Measurements from ENCODE around the gene RIPK4.

Gene RIPK4

DNA sequence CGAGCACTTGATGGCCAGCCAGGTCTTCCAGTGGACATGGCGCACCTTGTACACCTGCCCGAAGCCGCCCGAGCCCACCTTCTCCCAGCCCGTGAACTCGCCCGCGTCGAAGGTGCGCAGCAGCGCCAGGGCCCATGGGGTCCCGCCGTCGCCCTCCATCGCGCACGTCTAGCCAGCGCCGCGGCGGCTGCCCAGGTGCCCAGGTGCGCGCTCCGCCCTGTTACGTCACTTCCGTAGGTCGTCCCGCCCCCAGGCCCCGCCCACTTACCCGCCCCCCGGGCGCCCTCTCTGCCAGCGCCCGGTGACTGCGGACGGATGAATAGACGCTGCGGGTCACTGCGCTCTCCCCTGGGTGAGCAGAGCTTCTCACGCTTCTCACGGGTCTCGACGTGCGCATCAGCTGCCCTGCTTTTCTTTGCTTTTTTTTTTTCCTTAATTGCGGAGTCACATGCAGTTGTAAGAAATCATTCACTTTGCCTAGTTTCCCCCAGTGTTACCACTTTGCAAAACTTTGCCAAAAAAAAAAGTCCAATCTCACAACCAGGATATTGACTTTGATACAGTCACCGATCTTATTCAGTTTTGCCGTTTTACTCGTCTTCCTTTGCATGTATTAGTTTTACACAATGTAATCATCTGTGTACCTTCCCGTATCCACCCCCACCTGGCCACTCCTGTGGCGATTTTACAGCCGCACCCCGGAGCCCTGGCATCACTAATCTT is at the start of gene RIPK4:
TSS of gene RIPK4 (minus strand) at position 170 of the 723 bp plus-strand sequence. CDS start at position 159, 11 bp downstream.
- DNase-seq (ENCODE audit: low read depth) = peak; percentile 48

DNA sequence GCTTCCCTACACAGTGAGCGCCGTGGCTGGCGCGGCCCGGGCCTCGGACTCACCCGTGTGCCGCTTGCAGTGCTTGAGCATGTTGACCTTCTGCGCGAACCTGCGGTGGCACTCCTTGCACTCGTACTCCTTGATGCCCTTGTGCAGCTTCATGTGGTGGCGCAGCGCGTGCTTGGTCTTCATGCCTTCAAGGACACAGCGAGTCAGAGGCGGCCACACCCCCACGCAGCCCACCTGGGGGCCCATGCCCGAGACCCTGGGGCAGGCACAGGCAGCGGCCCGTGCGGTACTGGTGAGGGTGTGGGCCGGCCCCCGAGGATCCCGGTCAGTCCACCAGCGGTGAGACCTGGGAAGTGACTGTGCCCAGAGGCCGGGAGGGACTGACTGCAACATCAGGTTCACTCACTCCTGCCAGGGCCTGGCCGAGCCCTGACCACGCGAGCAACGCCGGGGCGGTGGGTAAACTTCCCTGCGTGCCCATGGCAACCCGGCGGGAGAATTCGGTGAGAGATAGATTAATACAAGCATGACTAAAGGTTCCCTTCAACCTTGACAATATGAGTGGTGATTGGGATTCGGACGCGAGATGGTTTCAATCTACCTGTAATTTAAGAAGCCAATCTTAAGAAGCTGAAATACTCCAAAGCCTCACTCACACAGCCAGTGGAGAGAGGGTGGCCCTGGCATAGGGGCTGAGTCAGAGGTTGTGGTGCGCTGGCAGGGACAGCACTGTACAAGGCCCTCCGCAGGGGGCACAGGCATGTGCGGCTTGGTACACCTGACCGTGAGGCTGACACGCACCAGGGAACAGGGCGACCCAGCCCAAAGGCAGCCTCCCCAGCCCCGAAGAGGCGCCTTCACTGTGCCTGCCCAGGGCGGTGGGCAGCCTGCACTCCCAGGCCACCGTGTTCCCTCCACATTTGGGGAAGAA is 49.1 kb upstream of the RIPK4 start:
- DNase-seq (ENCODE audit: low read depth) = no peak

DNA sequence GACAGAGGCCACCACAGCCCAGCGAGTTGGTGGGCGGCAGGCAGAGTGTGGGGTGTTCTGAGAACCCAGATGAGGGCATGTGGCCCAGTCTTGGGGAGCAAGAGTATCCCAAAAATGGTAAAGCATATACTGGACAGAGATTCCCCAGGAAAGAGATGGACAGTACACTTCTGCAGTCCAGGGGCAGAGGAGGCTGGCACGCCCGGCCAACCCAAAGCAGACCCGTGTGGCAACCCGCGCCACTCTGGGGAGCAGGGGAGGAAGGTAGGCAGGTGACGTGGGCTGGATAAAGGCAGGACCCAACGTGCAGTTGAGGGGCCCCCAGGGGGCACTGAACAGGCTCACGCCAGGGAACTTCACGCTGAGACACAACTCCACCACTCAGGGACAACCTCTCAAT is 46.4 kb upstream of the RIPK4 start:
- DNase-seq (ENCODE audit: low read depth) = no peak

DNA sequence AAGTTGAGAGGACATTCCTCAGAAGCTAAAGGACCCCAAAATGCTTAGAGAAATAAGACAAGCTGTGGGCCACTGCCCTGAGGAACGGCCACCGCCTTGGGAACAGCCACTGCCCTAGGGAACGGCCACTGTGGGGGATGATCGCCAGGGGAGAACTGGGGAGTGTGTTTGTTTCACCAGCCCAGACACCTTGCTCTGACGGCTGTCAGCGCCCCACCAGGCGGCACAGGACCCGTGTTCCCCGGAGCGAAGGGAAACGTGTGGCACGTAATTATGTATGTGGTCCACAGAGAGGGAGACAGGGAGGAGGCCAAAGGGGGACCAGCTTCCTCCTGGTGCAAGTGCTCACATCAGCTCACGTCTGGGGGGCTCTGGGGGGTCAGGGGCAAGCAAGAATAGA is 45.8 kb upstream of the RIPK4 start:
- no peak for DNase-seq (ENCODE audit: low read depth)

DNA sequence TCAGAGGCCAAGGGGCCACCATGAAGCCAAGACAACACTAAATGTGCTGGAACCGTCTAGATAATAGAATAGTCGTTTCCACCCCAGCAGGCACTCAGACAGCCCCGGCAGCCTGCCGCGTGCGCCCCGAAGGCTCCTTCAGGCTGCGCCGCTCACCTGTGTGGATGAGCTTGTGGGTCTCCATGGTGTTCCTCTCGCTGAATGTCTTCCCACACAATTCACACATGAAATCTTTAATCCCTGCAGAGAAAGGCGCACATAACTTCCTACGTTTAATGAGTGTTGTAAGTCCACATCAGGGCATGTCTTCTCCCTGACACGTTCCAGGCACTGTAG is 43.7 kb upstream of the RIPK4 start:
- no peak for DNase-seq (ENCODE audit: low read depth)

DNA sequence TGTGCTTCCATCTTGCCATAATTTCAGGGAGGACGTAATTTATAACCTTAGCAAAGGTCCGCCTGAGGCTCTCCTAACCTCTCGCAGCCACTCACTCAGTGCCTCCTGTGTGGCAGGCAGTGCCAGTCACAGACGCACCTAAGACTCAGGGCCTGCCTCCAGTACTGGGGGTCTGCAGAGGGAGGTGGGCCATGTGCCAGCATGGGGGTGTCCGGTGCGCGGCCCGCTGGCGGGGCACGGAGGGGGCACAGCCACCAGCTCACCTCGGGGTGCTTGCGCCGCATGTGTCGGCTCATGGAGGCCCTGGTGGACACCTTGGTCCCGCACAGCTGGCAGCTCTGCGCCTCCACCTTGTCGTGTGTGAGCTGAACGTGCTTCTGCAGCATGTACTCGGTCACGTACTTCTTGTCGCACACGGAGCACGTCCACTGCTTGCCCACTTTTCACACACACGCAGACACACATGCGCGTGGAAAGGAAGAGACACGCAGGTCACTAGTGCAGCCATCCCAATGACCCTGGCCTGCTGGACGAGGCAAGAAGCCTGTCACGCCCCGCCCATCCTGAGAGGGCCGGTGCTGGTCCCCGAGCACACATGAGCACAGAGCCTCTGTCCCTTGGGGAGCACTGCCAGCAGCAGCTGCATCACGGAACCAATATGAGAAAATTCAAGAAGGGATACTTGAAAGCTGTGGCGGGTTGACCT is 43.2 kb upstream of the RIPK4 start:
- DNase-seq (ENCODE audit: low read depth) = no peak

DNA sequence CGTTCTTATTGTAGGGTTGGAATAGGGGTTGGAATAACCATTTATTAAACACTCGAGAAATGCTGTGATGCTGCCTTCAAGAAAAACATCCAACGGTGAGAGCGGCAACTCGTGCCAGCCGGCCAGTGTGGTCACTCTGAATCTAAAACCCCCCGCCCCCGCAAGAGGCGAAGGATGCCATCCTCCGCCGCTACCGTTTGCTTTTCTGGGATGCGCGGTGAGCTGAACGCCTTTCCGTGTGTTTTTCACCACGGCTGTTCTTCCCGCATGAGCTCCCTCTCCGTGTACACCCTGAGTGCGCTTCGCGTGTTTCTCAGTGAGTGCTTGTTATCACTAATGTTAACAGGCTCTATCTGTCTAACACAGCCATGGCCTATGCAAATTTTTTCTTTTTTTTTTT is 42.0 kb upstream of the RIPK4 start:
- no peak for DNase-seq (ENCODE audit: low read depth)

DNA sequence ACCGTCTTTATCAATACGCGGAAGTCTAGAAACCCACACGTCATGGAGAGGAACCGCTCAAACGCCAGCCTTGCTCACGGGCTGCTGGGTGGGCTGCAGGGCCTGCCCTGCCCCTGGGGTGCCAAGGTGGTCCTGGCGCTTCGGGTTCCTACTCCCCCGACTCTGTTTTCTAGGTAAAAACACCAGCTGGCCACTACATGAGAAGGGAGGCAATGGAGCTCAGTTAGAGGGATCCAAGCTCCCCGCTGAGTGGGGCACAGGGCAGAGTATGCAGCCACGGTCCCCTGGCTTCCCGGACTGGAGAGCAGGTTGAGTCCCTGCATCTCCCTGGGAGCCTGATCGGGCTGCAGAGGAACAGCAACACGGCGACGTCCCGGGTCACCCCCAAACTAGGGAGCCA is 41.2 kb upstream of the RIPK4 start:
- DNase-seq (ENCODE audit: low read depth) = no peak

DNA sequence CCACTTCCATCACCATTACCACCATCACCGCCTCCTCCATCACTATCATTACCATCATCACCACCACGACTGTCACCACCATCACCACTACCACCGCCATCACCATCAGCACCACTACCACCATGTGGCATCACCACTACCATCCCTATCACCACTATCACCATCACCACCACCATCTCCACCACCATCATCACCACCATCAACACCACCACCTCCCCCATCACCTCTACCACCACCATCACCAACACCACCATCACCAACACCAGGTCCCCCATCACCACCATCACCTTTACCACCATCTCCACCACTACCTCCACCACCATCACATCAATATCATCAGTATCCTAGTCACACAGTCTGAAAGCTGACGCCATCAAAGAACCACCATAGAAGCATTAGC is 39.9 kb upstream of the RIPK4 start:
- DNase-seq (ENCODE audit: low read depth) = no peak

DNA sequence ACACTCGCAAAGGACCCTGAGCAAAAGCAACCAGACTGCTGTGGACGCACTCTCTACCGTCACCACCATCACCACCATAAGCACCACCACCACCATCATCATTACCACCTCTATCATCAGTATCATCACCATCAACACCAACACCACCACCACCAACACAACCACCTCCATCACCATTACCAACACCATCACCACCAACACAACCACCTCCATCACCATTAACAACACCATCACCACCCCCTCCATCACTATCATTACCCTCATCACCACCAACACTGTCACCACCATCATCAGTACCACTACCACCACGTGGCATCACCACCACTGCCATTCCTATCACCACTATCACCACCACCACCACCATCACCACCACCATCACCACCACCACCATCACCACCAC is 38.8 kb upstream of the RIPK4 start:
- no peak for DNase-seq (ENCODE audit: low read depth)

DNA sequence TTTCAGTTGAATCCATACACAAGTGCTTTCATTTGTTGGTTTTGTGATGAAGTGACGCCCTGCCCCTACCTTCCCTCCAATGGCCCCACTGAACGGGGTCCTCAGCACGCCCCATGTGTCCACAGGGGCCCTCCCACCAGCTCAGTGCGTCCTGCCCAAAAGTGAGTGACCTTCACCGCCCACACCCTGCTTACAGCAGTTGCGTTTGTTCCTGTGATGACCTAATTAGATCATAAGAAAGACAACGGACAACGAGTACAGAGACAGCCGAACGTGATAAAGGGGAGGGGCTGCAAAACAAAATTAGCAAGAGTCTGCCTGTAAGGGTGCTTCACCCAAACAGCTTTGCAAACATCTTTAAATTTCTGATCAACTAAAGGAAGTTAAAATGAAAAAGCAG is 38.2 kb upstream of the RIPK4 start:
- DNase-seq (ENCODE audit: low read depth) = no peak

DNA sequence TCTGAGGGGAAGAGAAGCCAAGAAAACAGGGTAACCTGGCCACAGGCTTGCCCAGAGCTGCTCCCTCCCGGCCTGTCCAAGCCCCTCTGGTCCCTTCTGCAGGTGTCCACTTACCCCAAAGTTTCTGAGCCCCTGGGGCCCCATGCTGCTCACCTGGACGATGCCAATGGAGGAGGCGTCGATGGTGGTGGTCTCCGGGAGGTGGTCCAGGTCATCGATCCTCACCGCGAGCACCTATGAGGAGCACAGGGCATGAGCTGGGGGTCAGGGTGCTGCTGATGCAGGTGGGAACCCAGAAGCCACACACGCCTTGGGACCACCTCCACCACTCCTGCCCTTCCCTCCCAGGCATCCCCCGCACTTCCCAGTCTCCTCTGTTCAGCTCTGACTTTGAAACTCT is 37.5 kb upstream of the RIPK4 start:
- DNase-seq (ENCODE audit: low read depth) = no peak

DNA sequence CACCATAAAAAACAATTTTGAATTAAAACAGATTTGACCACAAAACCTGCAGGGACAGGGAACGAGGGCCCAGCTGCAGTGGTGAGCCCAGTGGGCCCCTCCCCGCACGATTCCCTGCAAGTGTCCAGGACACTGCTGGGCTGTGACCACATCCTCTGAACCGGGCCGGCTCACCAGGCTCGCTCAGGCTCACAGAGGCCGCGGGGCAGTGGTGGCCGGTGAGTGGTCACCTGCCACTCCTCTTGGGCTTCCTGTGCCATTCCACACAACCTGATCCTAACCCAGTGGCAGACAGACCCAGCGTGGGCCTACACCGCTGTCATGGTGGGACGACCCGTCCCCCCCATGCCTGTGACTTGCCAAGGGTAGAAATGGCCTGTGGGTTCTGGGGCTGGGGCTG is 36.5 kb upstream of the RIPK4 start:
- no peak for DNase-seq (ENCODE audit: low read depth)

DNA sequence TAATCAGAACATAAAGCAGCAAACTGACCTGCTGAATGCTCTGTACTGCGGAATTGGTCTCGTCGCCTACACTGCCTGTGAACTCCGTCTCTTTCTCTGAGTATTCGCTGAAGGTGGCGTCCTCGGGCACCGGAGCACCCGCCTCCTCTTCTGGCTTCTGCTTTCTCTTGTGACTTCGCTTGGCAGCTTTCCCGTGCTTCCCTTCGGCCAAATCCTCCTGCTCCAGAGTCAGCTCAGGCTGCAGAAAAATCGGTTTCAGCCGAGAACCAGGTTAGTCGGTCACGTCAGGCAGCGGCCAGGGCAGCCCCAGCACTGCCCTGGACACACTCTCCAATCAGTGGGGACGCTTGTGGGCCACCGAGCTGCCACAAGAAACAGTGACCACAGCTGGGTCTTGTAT is 35.8 kb upstream of the RIPK4 start:
- no peak for DNase-seq (ENCODE audit: low read depth)

DNA sequence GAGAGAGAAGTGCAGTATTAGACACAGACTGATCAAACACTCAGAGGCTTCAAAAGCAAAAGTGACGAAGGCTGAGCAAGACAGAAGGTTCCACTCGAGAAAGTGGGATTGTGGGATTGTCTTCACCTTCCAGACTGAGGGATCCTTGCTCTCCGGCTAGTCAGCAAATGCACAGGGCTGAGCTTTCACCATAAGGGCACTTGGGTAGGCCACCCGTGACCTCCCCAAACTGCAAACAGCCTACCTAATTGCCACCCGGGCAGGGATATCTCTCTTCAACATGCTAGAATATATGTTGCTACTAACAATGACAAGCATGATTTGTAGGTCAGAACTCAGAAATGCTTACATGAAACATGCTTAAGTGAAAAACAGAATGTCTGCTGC is 35.3 kb upstream of the RIPK4 start:
- no peak for DNase-seq (ENCODE audit: low read depth)

DNA sequence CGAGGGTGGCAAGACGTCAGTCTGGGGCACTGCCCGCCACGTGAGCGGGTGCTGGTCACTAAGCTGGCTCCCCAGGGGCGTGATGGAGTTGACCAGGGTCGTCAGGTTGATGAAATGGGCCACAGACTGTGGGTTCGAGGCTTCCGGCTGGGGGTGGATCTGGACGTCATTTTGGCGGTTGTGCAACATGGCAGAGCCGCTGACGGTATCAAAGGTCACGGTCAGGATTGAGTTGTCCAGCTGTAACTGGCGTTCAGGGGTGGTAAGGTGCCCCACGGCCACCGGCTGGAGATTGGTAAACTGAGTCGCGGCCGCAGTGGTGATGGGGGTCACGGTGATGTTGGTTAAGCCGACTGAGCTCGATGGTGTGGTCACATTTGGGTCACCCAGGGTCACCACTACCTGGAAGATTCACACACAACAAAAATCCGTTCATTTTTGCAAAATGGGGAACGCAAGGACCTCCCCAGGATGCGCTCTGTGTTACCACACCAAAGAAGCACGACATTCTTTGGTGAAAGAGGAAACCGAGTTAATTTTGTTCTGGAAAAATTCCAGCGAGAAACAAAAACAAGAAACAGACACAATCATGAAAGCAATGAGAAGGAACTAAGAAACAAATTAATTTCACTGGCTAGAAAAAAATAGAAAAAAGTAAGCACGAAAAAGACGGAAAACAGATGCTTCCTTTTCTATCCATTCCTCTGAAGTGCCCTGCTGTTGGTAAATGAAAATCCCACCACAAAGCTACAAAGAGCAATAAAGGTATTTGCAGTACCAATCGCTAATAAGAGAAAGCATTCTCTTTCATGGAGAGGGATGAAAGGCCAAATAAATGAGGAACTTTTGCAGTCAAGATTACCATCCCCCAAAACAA is 34.7 kb upstream of the RIPK4 start:
- DNase-seq (ENCODE audit: low read depth) = no peak

DNA sequence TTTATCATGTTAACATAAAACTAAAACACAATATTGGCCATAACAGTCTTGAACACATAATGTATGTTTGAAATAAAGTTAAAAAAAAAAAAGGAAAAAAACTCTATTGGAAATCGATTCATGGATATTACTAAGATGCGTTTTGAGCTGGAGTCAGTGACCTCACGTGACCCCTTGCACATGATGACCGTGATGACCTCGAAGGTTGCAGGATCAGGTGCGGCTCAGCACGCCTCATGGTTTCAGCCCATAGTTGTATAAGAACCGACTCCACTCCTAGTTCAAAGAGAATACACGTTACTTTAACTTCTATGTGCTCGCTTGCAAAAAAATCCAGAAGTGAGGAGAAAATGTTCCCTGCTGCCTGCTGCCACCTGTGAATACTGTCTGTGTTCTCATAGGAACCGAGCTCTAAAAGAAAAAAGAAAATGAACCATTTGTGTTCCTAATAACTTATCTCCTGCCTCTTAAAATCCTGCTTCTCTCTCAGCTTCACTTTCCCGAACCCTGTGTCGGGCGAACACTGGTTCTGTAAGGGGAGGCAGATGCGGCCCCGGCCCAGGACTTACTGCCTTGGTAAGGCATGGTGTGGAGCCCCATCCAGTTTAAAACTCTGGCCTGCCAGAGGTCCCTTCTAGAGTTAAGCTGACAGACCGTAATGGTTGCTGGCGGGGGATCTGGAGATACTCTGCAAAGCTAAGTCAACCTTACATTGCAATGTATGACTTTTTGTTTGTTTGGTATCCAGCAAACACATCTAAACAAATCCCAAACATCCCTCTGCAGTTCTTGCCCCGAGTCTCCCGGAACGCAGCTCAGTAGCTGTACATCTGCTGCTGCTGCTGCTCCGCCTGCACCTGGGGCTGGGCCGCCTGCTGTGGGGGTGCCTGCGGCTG is 33.8 kb upstream of the RIPK4 start:
- DNase-seq (ENCODE audit: low read depth) = no peak

DNA sequence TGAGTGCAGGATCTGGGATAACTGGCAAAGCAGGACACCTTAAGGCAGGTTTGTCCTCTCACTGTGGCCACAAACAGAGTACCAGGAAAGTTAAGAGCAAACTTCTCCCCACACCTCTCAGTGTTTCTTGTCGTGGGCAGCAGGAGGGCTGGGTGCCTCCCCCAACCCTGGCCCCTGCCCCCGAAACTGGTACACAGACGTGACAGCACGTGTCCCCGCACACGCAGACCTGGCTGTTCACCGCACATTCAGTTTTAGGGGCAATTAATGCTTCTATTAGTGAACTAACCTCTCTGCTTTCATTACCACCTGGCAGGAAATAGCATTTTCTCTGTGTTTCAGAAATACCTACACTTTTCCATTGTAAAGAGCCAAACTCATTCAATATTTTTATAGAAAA is 32.9 kb upstream of the RIPK4 start:
- no peak for DNase-seq (ENCODE audit: low read depth)

DNA sequence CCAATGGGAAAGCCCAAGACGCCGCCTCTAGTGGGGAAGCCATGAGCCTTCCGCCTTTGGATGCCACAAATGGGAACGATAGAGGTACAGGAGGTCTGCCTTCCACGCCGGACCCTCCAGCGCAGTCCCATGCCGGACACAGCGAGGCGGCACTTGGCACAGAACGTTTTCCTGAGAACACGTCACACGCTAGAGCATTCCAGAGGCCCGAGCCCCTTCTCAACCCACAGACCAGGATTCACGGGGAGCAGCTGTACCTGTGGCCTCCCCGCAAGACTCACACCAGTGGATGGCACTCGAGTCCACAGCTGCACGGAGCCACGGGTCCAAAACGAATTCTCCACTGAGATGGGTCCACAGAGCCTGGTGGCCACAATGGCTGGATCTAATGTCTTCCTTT is 31.5 kb upstream of the RIPK4 start:
- DNase-seq (ENCODE audit: low read depth) = no peak

DNA sequence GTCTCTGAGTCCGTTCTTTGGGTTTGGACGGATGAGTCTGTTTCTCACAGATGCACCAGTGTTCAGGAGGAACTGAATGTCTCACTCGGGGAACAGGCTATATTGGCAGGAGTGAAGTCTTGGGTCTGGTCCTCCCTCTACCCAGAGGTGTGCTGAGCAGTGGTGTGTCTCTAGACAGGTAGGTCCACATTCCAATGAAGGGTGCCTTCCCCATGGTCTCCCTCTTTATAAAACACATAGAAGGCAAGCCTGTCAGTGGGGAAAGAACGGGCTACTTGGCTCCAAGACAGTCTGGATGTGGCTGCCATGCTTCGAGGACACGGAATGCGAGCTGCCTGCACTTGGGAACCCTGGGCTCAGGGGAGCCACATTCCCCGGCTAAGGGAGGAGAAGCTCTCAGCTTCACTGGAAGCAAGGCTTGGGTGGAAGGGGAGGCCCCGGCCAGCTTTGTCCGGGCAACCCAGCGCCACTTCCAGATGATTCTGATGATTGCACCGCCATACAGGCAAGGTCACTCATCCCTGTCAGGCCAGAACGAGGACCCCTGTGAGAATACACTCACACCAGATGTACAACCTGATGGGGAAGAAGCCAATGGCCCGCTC is 29.7 kb upstream of the RIPK4 start:
- no peak for DNase-seq (ENCODE audit: low read depth)

DNA sequence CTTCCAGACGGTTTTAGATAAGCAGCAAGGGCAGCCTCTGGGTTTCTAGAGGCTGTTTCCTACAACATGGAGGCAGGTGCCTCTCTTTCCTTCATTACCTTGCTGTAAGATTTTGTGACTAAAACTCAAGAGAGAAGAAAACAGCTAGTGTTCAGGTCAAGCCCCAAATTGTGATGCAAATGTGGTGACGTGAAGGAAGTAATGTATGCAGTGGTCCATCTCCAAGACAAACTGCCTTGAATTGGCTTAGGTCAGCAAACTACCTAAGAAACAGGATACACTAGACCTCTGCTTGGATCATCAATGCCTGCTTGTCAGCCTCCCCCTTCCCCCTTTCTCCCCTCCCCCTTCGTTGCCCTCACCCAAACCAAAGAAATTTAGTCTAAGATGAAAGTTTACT is 28.9 kb upstream of the RIPK4 start:
- DNase-seq (ENCODE audit: low read depth) = no peak
